GM13976 (cell line): ENCODE data around the gene CCNY.

Source experiments
- DNase-seq: peaks from one replicate; pipeline ENCODE4 v3.0.0; 2012; ENCODE audit warnings: low spot score
- in situ Hi-C: fragments of 300-500 bp; cut with MboI; formaldehyde crosslinking; loops from one replicate; pipeline ENCODE4 v1.12.0; 2022; ENCODE audit warnings: low sequenced_read_pairs, mixed read lengths, inconsistent platforms; ENCODE audit not compliant: unreplicated experiment
- TF ChIP-seq, protein P1 (sequence below): IDR thresholded peaks from 2 replicates; pipeline ENCODE4 v1.5.1; 2012; ENCODE audit warnings: borderline replicate concordance, mild to moderate bottlenecking; ENCODE audit not compliant: insufficient read depth; ENCODE audit errors: extremely low read depth, missing control alignments, control extremely low read depth

The CCNY gene

DNA sequence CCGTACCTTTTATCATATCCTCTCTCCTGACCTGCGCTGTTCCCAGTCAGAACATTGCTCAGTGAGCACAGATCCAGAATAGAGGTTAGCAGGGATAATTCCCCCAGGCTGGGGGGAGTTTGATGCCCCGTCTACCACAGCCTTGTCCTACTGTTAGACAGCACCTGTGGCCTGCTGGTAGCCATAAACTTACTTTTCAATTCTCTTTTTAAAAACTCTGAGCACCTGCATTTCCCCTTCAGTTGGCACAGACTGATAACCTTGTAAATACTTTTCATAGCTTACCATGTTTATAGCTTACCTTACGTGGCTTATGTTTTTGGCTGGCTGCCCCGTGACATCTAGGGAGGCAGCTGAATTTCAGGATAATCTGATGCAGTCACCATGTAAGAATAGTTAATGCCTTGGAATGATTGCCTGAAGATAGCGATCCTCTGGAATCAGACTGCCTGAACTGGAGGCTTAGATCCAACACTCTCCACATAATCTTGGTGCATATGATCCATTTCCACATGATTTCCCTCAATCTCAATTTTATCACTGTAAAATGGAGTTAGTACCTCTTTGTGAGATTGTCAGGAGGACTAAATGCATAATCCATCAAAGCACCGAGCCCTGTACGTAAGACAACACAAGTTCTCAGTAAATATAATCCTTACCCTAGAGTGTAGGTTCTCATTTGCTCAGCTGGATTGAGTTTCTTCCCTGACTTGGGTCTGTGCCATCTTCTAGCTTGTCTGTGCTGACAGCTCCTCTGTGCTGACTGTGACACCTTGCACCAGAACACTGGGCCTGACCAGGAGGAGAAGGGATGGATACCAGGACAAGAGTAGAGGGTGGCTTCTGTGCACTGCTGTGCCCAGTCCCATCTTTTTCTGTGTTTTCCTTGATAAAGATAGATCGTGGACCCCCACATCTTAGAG, 157.1 kb downstream of the CCNY start:
- in situ Hi-C loops = no loop called here
- DNase-seq = no peak
- TF ChIP-seq, protein P1, sequence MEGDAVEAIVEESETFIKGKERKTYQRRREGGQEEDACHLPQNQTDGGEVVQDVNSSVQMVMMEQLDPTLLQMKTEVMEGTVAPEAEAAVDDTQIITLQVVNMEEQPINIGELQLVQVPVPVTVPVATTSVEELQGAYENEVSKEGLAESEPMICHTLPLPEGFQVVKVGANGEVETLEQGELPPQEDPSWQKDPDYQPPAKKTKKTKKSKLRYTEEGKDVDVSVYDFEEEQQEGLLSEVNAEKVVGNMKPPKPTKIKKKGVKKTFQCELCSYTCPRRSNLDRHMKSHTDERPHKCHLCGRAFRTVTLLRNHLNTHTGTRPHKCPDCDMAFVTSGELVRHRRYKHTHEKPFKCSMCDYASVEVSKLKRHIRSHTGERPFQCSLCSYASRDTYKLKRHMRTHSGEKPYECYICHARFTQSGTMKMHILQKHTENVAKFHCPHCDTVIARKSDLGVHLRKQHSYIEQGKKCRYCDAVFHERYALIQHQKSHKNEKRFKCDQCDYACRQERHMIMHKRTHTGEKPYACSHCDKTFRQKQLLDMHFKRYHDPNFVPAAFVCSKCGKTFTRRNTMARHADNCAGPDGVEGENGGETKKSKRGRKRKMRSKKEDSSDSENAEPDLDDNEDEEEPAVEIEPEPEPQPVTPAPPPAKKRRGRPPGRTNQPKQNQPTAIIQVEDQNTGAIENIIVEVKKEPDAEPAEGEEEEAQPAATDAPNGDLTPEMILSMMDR = no peak

- in situ Hi-C loops = no loop called here
- TF ChIP-seq, protein P1 = no peak
- DNase-seq = no peak
These were observed 159.3 kb downstream of the CCNY start for GRCh38 chr10:35495521-35496119.

DNA sequence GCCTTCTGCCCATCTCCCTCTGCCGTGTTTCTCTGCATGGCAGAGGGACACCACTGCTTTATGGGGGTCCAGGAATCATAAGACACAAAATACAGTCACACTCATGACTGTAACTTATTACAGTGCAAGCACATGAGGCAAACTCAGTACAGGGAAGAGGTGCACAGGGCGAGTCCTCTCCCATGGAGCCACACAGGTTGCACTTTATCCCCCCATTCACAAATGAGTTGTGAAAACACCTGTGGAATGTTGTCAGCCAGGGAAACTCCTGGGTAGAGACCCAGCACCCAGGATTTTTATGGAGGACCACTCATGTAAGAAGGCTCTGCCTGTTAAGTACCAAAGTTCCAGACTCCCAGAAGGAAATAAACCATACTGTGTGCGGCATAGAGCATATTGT, 161.6 kb downstream of the CCNY start:
- in situ Hi-C loops = no loop called here
- no peak for DNase-seq
- TF ChIP-seq, protein P1 = no peak

DNA sequence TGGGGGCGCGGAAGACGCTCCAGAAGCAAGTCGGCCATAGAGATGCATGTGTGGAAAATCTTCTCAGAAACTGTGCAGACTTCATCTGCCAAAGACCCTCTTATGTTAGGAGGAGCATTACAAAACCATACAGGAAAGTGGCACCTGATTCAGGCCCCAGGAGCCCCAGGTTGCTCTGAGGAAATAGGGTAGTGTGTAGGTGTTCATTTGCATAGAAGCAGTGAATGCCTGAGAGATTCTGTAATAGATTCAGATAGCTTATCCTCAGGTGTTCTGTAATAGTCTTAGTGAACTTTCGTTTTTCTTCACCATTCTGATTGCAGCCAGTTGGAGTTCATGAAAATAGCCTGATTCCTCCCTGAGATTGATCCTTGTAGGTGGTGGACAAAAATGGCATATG, 162.4 kb downstream of the CCNY start:
- in situ Hi-C loops = no loop called here
- DNase-seq = peak; percentile 52
- TF ChIP-seq, protein P1 = no peak

DNA sequence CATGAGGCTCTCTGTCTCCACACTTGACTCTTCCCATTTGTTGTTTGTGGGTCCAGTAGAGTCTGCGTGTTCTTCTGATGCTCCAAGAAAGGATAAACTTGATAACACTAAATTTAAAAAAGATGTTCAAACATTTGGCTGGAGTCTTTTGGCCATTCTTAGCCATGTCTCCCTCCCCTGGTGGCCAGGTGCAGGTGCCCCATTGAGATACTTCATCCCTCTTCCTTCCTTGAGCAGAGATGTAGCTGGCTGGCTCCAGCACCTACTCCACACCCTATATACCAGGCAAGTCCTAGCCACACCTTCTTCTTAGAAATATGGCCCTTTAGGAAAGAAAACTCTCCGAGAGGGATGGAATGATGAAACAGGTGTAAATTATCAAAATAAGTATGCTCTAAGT, 165.6 kb downstream of the CCNY start:
- in situ Hi-C loops = no loop called here
- TF ChIP-seq, protein P1 = no peak
- DNase-seq = no peak

DNA sequence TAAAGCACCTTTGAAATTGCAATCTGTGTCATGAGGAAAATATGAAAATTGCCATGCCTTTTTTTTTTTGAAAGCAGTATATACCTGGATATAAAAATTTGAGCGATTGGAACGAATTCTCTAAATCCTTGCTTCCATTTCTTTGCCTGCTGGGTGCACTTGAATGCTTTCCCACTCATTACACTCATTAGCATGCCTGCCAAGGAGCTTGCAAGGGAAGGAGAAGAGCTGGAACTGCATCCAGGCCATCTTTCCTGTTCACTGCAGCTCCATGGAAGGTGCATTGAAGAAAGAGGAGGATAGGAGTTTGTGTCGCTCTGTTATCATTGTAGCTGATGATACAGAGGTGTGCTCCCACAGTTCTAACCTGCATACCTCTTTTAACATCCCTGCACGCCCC, 166.4 kb downstream of the CCNY start:
- in situ Hi-C loops = no loop called here
- DNase-seq = no peak
- TF ChIP-seq, protein P1 = no peak
